ENCODE data around the gene TENM4. TPM values are rescaled to one million over a fixed set of nuclear protein-coding genes. Genes with fewer than 3 reads are reported as not detected.

The TENM4 gene
- 59.6 and 306 TPM in 2 replicates for total RNA-seq

GRCh38 chr11:79440571-79441460, at the start of gene TENM4:
TENM4 (minus strand) TSS chr11:79441030; CDS start chr11:79069944, 371,086 bp downstream.
- DNase-seq (ENCODE audit: low read depth) = peak; percentile 82

GRCh38 chr11:79488286-79488685, 47.5 kb upstream of the TENM4 start:
- peak; percentile 21 for DNase-seq (ENCODE audit: low read depth)

GRCh38 chr11:79487412-79487811, 46.6 kb upstream of the TENM4 start:
- no peak for DNase-seq (ENCODE audit: low read depth)

GRCh38 chr11:79486242-79486984, 45.6 kb upstream of the TENM4 start:
- peak; percentile 7 for DNase-seq (ENCODE audit: low read depth)

- DNase-seq (ENCODE audit: low read depth) = no peak
These were observed 44.9 kb upstream of the TENM4 start for GRCh38 chr11:79485694-79486093.

GRCh38 chr11:79484872-79485271, 44.0 kb upstream of the TENM4 start:
- DNase-seq (ENCODE audit: low read depth) = no peak

GRCh38 chr11:79482800-79483199, 42.0 kb upstream of the TENM4 start:
- no peak for DNase-seq (ENCODE audit: low read depth)

- DNase-seq (ENCODE audit: low read depth) = no peak
These were observed 41.0 kb upstream of the TENM4 start for GRCh38 chr11:79481795-79482194.

GRCh38 chr11:79480864-79481263, 40.0 kb upstream of the TENM4 start:
- no peak for DNase-seq (ENCODE audit: low read depth)

GRCh38 chr11:79472819-79473529, 32.1 kb upstream of the TENM4 start:
- no peak for DNase-seq (ENCODE audit: low read depth)

- DNase-seq (ENCODE audit: low read depth) = no peak
These were observed 30.4 kb upstream of the TENM4 start for GRCh38 chr11:79471071-79471844.

- DNase-seq (ENCODE audit: low read depth) = no peak
These were observed 29.3 kb upstream of the TENM4 start for GRCh38 chr11:79470161-79470560.

GRCh38 chr11:79467761-79468160, 26.9 kb upstream of the TENM4 start:
- no peak for DNase-seq (ENCODE audit: low read depth)

- DNase-seq (ENCODE audit: low read depth) = peak; percentile 79
These were observed 25.6 kb upstream of the TENM4 start for GRCh38 chr11:79466411-79466810.

GRCh38 chr11:79465160-79465559, 24.3 kb upstream of the TENM4 start:
- DNase-seq (ENCODE audit: low read depth) = no peak

GRCh38 chr11:79461666-79462645, 21.1 kb upstream of the TENM4 start:
- DNase-seq (ENCODE audit: low read depth) = no peak

- peak; percentile 65 for DNase-seq (ENCODE audit: low read depth)
These were observed 20.3 kb upstream of the TENM4 start for GRCh38 chr11:79461144-79461543.

GRCh38 chr11:79458709-79459108, 17.9 kb upstream of the TENM4 start:
- DNase-seq (ENCODE audit: low read depth) = peak; percentile 50

GRCh38 chr11:79456501-79456900, 15.7 kb upstream of the TENM4 start:
- no peak for DNase-seq (ENCODE audit: low read depth)

GRCh38 chr11:79453617-79454016, 12.8 kb upstream of the TENM4 start:
- DNase-seq (ENCODE audit: low read depth) = no peak
